Measurements from ENCODE around the gene NRDC.

GRCh38 chr1:51840182-51840581, 38.3 kb downstream of the NRDC start:
- TF ChIP-seq EP300 (IDR thresholded peaks at IDR 0.05; ENCODE audit: low read depth) (no peak), POLR2A (IDR thresholded peaks at IDR 0.05) (no peak), POLR2AphosphoS5 (IDR thresholded peaks at IDR 0.05) (no peak)
- TF ChIP-seq, protein P1, sequence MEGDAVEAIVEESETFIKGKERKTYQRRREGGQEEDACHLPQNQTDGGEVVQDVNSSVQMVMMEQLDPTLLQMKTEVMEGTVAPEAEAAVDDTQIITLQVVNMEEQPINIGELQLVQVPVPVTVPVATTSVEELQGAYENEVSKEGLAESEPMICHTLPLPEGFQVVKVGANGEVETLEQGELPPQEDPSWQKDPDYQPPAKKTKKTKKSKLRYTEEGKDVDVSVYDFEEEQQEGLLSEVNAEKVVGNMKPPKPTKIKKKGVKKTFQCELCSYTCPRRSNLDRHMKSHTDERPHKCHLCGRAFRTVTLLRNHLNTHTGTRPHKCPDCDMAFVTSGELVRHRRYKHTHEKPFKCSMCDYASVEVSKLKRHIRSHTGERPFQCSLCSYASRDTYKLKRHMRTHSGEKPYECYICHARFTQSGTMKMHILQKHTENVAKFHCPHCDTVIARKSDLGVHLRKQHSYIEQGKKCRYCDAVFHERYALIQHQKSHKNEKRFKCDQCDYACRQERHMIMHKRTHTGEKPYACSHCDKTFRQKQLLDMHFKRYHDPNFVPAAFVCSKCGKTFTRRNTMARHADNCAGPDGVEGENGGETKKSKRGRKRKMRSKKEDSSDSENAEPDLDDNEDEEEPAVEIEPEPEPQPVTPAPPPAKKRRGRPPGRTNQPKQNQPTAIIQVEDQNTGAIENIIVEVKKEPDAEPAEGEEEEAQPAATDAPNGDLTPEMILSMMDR (IDR thresholded peaks at IDR 0.05) = no peak
